K562 (cell line): ENCODE results near the gene NPR1. TPM values are rescaled to one million over a fixed set of nuclear protein-coding genes. Genes with fewer than 3 reads are reported as not detected.
A peak's percentile ranks its signal among the peaks of the same experiment; 100 is the strongest.

Experiments used
- ATAC-seq: fragments of 200-7000 bp; cut with Tn5 transposase; 3 replicates; pipeline ENCODE4 v1.9.1; 2020; ENCODE audit warnings: moderate library complexity
- BruUV-seq: library from RNA; stranded (reverse); fragments of 400-500 nt; replicated peaks from 2 replicates; lab custom pipeline; 2021; lab: Mats Ljungman, UMichigan
- CTCF ChIA-PET: fragments of 300-600 bp; formaldehyde crosslinking; extraction: SDS; loops from one replicate; lab custom pipeline; 2021; ENCODE audit warnings: low intra/inter-chr PET ratio; lab: Yijun Ruan, JAX
- POLR2A ChIA-PET: fragments of 300-600, 350-650 bp; sonication (Branson Sonifier 250); formaldehyde crosslinking; extraction: SDS; loops from one replicate; lab custom pipeline; 2021; ENCODE audit warnings: antibody characterized with exemption, inconsistent platforms; lab: Yijun Ruan, JAX
- DNase-seq, 4 experiments: peaks; one replicate each; pipeline versions ENCODE4 v3.0.0 to v3.0.0-alpha.2; 2011 to 2018; ENCODE audit warnings: low spot score in 3 of 4, mixed read lengths in 3 of 4; ENCODE audit errors: extremely low read depth in 1 of 4
- FAIRE-seq: peaks from 2 replicates; lab custom pipeline; 2011; peaks lifted over from hg19 to GRCh38; lab: Jason Lieb, UNC
- H2AFZ ChIP-seq: 2 replicates; pipeline ENCODE4 v1.6.0; 2011; ENCODE audit warnings: low read depth, low read length, control low read depth, inconsistent platforms
- H3K27ac ChIP-seq: fragments of 200-600 bp; 3 replicates; pipeline ENCODE4 v1.8.0; 2011; ENCODE audit warnings: low read depth, mild to moderate bottlenecking, control low read depth, inconsistent platforms, low read length, moderate library complexity, mixed read lengths; ENCODE audit errors: extremely low read depth
- H3K27me3 ChIP-seq, 2 experiments: fragments of 300-600 bp in 1 of 2; 2 replicates in 1 of 2; 3 replicates in 1 of 2; pipeline versions ENCODE4 v1.6.0 to v1.8.0; 2011; ENCODE audit warnings: inconsistent platforms in 2 of 2, low read length in 2 of 2, mild to moderate bottlenecking in 1 of 2, mixed read lengths in 1 of 2, moderate library complexity in 1 of 2; ENCODE audit not compliant: control insufficient read depth in 2 of 2, insufficient read depth in 2 of 2
- H3K36me3 ChIP-seq: fragments of 300-600 bp; 3 replicates; pipeline ENCODE4 v1.8.0; 2011; ENCODE audit warnings: mild to moderate bottlenecking, low read length, inconsistent platforms; ENCODE audit not compliant: control insufficient read depth, insufficient read depth
- H3K4me1 ChIP-seq, 2 experiments: fragments of 200-600 bp in 1 of 2; replicated peaks in 1 of 2; 2 replicates in 1 of 2; 3 replicates in 1 of 2; pipeline versions ENCODE4 v1.5.1 to v1.8.0; 2011; ENCODE audit warnings: inconsistent platforms in 2 of 2, low read length in 2 of 2, mild to moderate bottlenecking in 1 of 2, mixed read lengths in 1 of 2, moderate library complexity in 1 of 2; ENCODE audit not compliant: control insufficient read depth in 2 of 2, insufficient read depth in 2 of 2
- H3K4me2 ChIP-seq: 2 replicates; pipeline ENCODE4 v1.6.1; 2011; ENCODE audit warnings: low read length, control low read depth, inconsistent platforms, mixed read lengths; ENCODE audit not compliant: insufficient read depth
- H3K4me3 ChIP-seq: fragments of 200-600 bp; sonication (generic), shearing (Covaris generic); 2 replicates; pipeline ENCODE4 v1.5.1; 2016; ENCODE audit warnings: control low read depth, inconsistent platforms
- H3K79me2 ChIP-seq: fragments of 200-600 bp; 3 replicates; pipeline ENCODE4 v1.8.0; 2011; ENCODE audit warnings: low read length, inconsistent platforms; ENCODE audit not compliant: control insufficient read depth, insufficient read depth
- H3K9ac ChIP-seq, 2 experiments: 2 replicates each; pipeline versions ENCODE4 v1.6.0 to v1.6.1; 2011; ENCODE audit warnings: low read depth in 2 of 2, low read length in 2 of 2, control low read depth in 1 of 2, inconsistent platforms in 1 of 2, mild to moderate bottlenecking in 1 of 2, mixed read lengths in 1 of 2; ENCODE audit not compliant: insufficient read depth in 1 of 2
- H3K9me1 ChIP-seq: one replicate; pipeline ENCODE4 v1.6.0; 2011; ENCODE audit warnings: inconsistent platforms, mild to moderate bottlenecking, low read length, moderate library complexity; ENCODE audit not compliant: control insufficient read depth, insufficient read depth
- H3K9me3 ChIP-seq: replicated peaks from 2 replicates; pipeline ENCODE4 v1.5.1; 2011; ENCODE audit warnings: low read depth, low read length, inconsistent platforms; ENCODE audit not compliant: control insufficient read depth, insufficient read depth
- H4K20me1 ChIP-seq: replicated peaks from 2 replicates; pipeline ENCODE4 v1.6.1; 2011; ENCODE audit warnings: low read length, inconsistent platforms, mixed read lengths; ENCODE audit not compliant: control insufficient read depth, insufficient read depth
- ATF7 ChIP-seq: fragments of 450-650 bp; IDR thresholded peaks from 2 replicates; pipeline ENCODE4 v1.7.1; 2014; ENCODE audit warnings: mild to moderate bottlenecking, moderate library complexity
- CBX3 ChIP-seq, 2 experiments: IDR thresholded peaks; 1 replicate in 1 of 2; 2 replicates in 1 of 2; pipeline ENCODE4 v1.6.1; 2012; ENCODE audit warnings: inconsistent platforms in 2 of 2, low read length in 2 of 2, borderline replicate concordance in 1 of 2, control low read depth in 1 of 2
- DACH1 ChIP-seq: fragments of 450-650 bp; IDR thresholded peaks from 2 replicates; pipeline ENCODE4 v1.6.1; 2018; ENCODE audit not compliant: partially characterized antibody
- GABPA ChIP-seq: fragments of 200-800 bp; sonication (Bioruptor generic); conservative IDR thresholded peaks from 2 replicates; pipeline ENCODE4 v1.6.1; 2016; ENCODE audit warnings: low read depth, missing genetic modification characterization, missing compliant biosample characterization
- GTF2A2 ChIP-seq: IDR thresholded peaks from 2 replicates; pipeline ENCODE4 v1.6.1; 2016; ENCODE audit warnings: mild to moderate bottlenecking, missing genetic modification characterization, missing compliant biosample characterization
- HDAC8 ChIP-seq: fragments of 450-650 bp; IDR thresholded peaks from 2 replicates; pipeline ENCODE4 v1.6.1; 2016; ENCODE audit warnings: mild to moderate bottlenecking, missing genetic modification characterization, moderate library complexity, missing compliant biosample characterization
- JUND ChIP-seq, 2 experiments: IDR thresholded peaks; 2 replicates in 1 of 2; 3 replicates in 1 of 2; pipeline ENCODE4 v1.6.1; 2011; ENCODE audit warnings: borderline replicate concordance in 2 of 2, low read depth in 2 of 2, low read length in 2 of 2, improper control_type of control experiment in 1 of 2, missing biosample characterization in 1 of 2, missing genetic modification characterization in 1 of 2, missing genetic modification reagents in 1 of 2
- KLF1 ChIP-seq: fragments of 450-650 bp; IDR thresholded peaks from 2 replicates; pipeline ENCODE4 v1.6.1; 2016; ENCODE audit warnings: missing genetic modification characterization, missing compliant biosample characterization
- MTA3 ChIP-seq: fragments of 450-650 bp; formaldehyde crosslinking; IDR thresholded peaks from 2 replicates; pipeline ENCODE4 v1.6.1; 2017; ENCODE audit warnings: mild to moderate bottlenecking, borderline replicate concordance
- NFRKB ChIP-seq: fragments of 450-650 bp; IDR thresholded peaks from 2 replicates; pipeline ENCODE4 v1.6.1; 2016; ENCODE audit warnings: low read depth
- NR4A1 ChIP-seq, 2 experiments: fragments of 250-450 bp in 1 of 2; fragments of 450-650 bp in 1 of 2; sonication (Bioruptor Pico) in 1 of 2; IDR thresholded peaks; 2 replicates each; pipeline versions ENCODE4 v1.4.0 to v1.6.1; 2016 to 2020; ENCODE audit warnings: mild to moderate bottlenecking in 2 of 2, missing compliant biosample characterization in 1 of 2, missing genetic modification characterization in 1 of 2, moderate library complexity in 1 of 2
- PPARD ChIP-seq: fragments of 250-450 bp; sonication (Bioruptor Pico); IDR thresholded peaks from 2 replicates; pipeline ENCODE4 v1.8.0; 2022; ENCODE audit warnings: inconsistent platforms, mild to moderate bottlenecking, moderate library complexity
- YY1 ChIP-seq, 3 experiments: IDR thresholded peaks; 2 replicates each; pipeline ENCODE4 v1.6.1; 2011; ENCODE audit warnings: low read length in 2 of 3, mild to moderate bottlenecking in 2 of 3, moderate library complexity in 2 of 3, borderline replicate concordance in 1 of 3, control low read depth in 1 of 3, low read depth in 1 of 3; ENCODE audit not compliant: insufficient read depth in 3 of 3, insufficient replicate concordance in 2 of 3, control insufficient read depth in 1 of 3, insufficient read length in 1 of 3; ENCODE audit errors: extremely low read depth in 1 of 3
- ZC3H4 ChIP-seq: sonication (generic); formaldehyde crosslinking; IDR thresholded peaks from 2 replicates; pipeline ENCODE4 v1.9.0; 2021; ENCODE audit warnings: missing genetic modification reagents, borderline replicate concordance
- ZFX ChIP-seq: sonication (generic); formaldehyde crosslinking; IDR thresholded peaks from 2 replicates; pipeline ENCODE4 v1.8.0; 2022; ENCODE audit warnings: mild to moderate bottlenecking, missing genetic modification reagents, moderate library complexity
- WGBS: fragments of 100-300 bp; shearing (Covaris generic); methylation state at CpG from one replicate; pipeline ENCODE4 v1.1.6; 2016; ENCODE audit warnings: low coverage, mixed read lengths; ENCODE audit not compliant: insufficient coverage; ENCODE audit errors: missing lambda C conversion rate; 5-methylcytosine and 5-hydroxymethylcytosine counted together
- in situ Hi-C: fragments of 300-500 bp; cut with MboI; formaldehyde crosslinking; loops from 4 replicates; pipeline ENCODE4 v1.15.0; 2018; ENCODE audit warnings: inconsistent platforms, mixed read lengths
- intact Hi-C: fragments of 100-400 bp; cut with micrococcal nuclease; formaldehyde crosslinking; loops from 2 replicates; pipeline ENCODE4 v1.14.2; 2022
- polyA plus RNA-seq, 8 experiments: library from polyadenylated mRNA; depleted of rRNA in 4 of 8; stranded (reverse) in 5 of 8; unstranded in 3 of 8; fragments of >200 nt; fragmentation: Nextera tagmentation in 2 of 8; fragmentation: Illumina TruSeq in 1 of 8; extraction: Ambion mirVana in 2 of 8; extraction: Trizol in 1 of 8; gene quantifications; 2 replicates each; pipeline versions ENCODE4 v1.2.1 to v1.2.3, GENCODE V29; 2011 to 2014; ENCODE audit warnings: inconsistent platforms in 1 of 8, missing spikeins in 1 of 8
- total RNA-seq, 7 experiments: library from RNA; depleted of rRNA in 6 of 7; stranded (reverse); fragments of >200 nt in 6 of 7; fragmentation: Illumina TruSeq in 2 of 7; extraction: Trizol in 2 of 7; gene quantifications; 2 replicates each; pipeline versions ENCODE4 v1.2.1 to v1.2.3, GENCODE V29; 2011 to 2021; ENCODE audit warnings: low replicate concordance in 1 of 7
- TF ChIP-seq, protein P1 (sequence below): sonication (generic); formaldehyde crosslinking; IDR thresholded peaks from 2 replicates; pipeline ENCODE4 v1.9.0; 2022; ENCODE audit warnings: mild to moderate bottlenecking, missing genetic modification reagents
- TF ChIP-seq, protein P2 (sequence below): fragments of 450-650 bp; conservative IDR thresholded peaks from 2 replicates; pipeline ENCODE4 v1.6.1; 2016; ENCODE audit warnings: missing genetic modification characterization, low read depth, mild to moderate bottlenecking, missing compliant biosample characterization, moderate library complexity

Gene NPR1
- total and polyA plus RNA-seq, 9 of the 15 experiments (the other 6 are each of a cell fraction or from before 2014, with no cell fraction given): 0.05 to 0.16 (median 0.06) TPM; not detected in 6

DNA sequence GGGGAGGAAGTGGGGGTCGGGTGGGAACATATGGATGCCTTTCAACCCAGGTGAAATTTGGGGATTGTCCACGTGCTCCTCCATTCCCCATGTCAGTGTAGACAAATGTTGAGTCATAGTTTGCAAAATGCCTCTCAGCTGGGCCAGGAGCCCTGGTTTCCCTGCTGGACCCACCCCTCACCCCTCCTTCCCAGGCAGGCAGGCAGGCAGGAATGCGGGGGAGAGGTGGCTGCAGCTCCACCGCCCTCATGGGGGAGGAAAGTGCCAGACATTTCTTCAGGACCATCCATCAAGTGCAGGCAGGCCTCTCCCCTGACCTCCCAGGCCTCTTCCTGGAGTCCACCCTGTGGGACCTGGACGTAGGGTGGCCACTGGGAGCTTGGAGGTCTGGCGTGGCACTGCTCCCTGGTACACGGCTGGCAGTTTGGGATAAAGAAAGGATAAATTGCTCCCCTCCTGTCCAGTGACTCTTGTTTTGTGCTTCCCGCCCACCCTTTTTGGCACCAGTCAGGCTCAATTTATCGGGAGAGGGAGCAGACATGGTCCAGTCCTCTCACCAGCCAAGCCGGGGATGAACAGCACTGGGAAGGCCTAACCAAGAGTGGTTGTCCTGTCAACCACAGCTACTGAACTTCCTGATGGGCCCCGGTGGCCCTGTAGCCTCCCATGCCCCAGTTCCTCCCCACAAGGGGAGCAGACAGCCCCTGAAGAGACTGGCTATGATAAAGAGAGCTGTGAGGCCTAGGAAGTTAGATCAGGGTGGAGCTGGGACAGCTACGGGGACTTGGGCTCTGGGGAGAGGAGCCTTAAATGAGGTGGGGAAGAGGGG lies 18.9 kb downstream of the NPR1 start:
- WGBS: 33% methylated on average over 11 of the region's 12 CpGs
- intact Hi-C loops: no loop called here
- Histone ChIP-seq H3K9ac (peak overlapping the region; percentile 61 to 65), H3K9me1 (peaks cover 6% of the 10 kb centered on the region), H3K4me1 (peaks cover 19 to 28% of the 10 kb centered on the region in 2 experiments), H3K27me3 (no peaks in the 10 kb centered on the region), H3K9me3 (no peaks in the 10 kb centered on the region), H3K27ac (peak overlapping the region; percentile 87), H3K36me3 (no peaks in the 10 kb centered on the region), H2AFZ (peak overlapping the region; percentile 99), H4K20me1 (no peaks in the 10 kb centered on the region), H3K4me3 (no peak overlapping the region), H3K79me2 (no peaks in the 10 kb centered on the region), H3K4me2 (peak overlapping the region; percentile 70)
- BruUV-seq: no TSS peak
- DNase-seq (peak; percentile 84 to 93 (median 89)), ATAC-seq (peak; percentile 80), FAIRE-seq (peak; percentile 88)
- CTCF ChIA-PET: no interaction called here
- POLR2A ChIA-PET: interaction anchor here (0.6 to 1.6 kb wide), 5 partner anchors 11 to 293 kb away, joined by 3 to 6 read pairs (median 3); partner anchors contain the start of gene RPS27
- in situ Hi-C loops: loop anchor here (5.0 kb wide), 1 partner anchor 50 kb away; no protein-coding TSS in a partner anchor
- TF ChIP-seq HDAC8 (tag) (0 out of 2 replicates have a peak, but pooled peaks have one; percentile 43), ZFX (CRISPR knock-in tag) (peak; percentile 73), MTA3 (peak; percentile 46; the same call in 1 of the 2 replicates), KLF1 (peak; percentile 64), CBX3 (IDR thresholded peaks at IDR 0.05; ENCODE audit: borderline replicate concordance in 1 of 2, low read length in 2 of 2) (no peak; a peak in 1 of 3 replicates), ATF7 (peak; percentile 49; the same call in 1 of the 2 replicates), ZC3H4 (CRISPR knock-in tag) (no peak), GABPA (tag) (peak; percentile 38; the same call in 1 of the 2 replicates), GTF2A2 (tag) (no peak), NFRKB (peak; percentile 73; the same call in 1 of the 2 replicates), NR4A1 (CRISPR knock-in tag; IDR thresholded peaks at IDR 0.05) (no peak), NR4A1 (tag; IDR thresholded peaks at IDR 0.05) (peak; percentile 79; the same call in 1 of the 2 replicates), PPARD (CRISPR knock-in tag) (no peak), YY1 (IDR thresholded peaks at IDR 0.05; ENCODE audit: borderline replicate concordance in 1 of 3, control insufficient read depth in 1 of 3, extremely low read depth in 1 of 3, insufficient read depth in 3 of 3, insufficient read length in 1 of 3, insufficient replicate concordance in 2 of 3, low read depth in 1 of 3, low read length in 2 of 3) (peak in 1 of 3 experiments; percentile 54), JUND (IDR thresholded peaks at IDR 0.05; ENCODE audit: borderline replicate concordance, low read depth, low read length) (peak; percentile 83), JUND (tag; IDR thresholded peaks at IDR 0.05; ENCODE audit: borderline replicate concordance, low read depth, low read length) (peak; percentile 82; the same call in 1 of the 3 replicates), DACH1 (peak; percentile 45)
- TF ChIP-seq, protein P1, sequence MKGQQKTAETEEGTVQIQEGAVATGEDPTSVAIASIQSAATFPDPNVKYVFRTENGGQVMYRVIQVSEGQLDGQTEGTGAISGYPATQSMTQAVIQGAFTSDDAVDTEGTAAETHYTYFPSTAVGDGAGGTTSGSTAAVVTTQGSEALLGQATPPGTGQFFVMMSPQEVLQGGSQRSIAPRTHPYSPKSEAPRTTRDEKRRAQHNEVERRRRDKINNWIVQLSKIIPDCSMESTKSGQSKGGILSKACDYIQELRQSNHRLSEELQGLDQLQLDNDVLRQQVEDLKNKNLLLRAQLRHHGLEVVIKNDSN (CRISPR knock-in tag): no peak
- TF ChIP-seq, protein P2, sequence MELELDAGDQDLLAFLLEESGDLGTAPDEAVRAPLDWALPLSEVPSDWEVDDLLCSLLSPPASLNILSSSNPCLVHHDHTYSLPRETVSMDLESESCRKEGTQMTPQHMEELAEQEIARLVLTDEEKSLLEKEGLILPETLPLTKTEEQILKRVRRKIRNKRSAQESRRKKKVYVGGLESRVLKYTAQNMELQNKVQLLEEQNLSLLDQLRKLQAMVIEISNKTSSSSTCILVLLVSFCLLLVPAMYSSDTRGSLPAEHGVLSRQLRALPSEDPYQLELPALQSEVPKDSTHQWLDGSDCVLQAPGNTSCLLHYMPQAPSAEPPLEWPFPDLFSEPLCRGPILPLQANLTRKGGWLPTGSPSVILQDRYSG (tag): peak; percentile 9; the same call in 1 of the 2 replicates
